Measurements from ENCODE around the gene NSFL1C. TPM values are rescaled to one million over a fixed set of nuclear protein-coding genes. Genes with fewer than 3 reads are reported as not detected.
A peak's percentile ranks its signal among the peaks of the same experiment; 100 is the strongest.

The NSFL1C gene
- total RNA-seq, 2 donors from 2014 or later, result 29.2 to 51.5 TPM

DNA sequence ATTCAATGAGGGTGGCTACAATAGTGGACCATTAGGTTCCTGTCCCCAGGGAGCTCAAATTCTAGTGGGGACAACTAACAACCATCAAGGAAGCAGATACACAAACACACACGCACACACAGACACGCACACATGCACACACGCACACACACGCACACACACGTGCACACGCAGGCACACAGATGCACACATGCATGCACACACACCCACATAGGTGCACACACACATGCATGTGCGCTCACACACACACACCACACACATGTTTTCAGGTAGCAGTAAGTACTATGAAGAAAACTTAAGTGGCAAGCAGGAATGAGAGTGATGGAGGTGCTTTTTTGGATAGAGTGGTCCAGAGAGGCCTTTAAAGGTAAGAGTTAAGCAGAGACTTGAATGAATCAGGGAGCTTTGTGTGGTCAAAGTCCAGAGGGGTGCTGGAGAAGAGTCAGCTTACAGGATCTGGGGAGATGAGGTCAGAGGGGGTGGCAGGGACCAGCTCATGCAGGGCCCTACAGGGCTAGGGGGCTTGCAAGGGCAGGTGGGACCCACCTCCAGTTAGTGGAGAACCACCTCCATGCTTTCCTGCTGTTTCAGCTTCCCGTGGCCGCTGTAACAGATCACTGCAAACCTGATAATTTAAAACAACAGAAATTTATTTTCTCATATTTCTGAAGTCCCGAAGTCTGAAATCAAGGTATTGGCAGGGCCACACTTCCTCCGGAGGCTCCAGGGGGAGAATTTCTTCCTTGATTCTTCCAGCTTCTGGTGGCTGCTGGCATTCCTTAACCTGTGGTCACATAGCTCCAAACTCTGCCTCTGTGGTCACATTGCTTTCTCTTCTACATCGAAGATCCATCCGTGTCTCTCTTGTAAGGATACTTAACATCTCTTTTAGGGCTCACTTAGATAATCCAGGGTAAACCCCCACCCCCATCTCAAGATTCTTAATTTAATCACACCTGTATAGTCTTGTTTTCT, 6.9 kb upstream of the NSFL1C start:
- no peak overlapping the region for H3K4me3 Mint-ChIP-seq
- no peak for ATAC-seq (replicated peaks)
- H3K27ac Mint-ChIP-seq, result no peak overlapping the region
- no peaks in the 10 kb centered on the region for H3K36me3 Mint-ChIP-seq (ENCODE audit: low read depth)
- H3K4me1 Mint-ChIP-seq, result no peaks in the 10 kb centered on the region
- peaks cover 13% of the 10 kb centered on the region for H3K27me3 Mint-ChIP-seq
- no peaks in the 10 kb centered on the region for H3K9me3 Mint-ChIP-seq

- peaks cover 7% of the 10 kb centered on the region for H3K27me3 Mint-ChIP-seq
- no peak for ATAC-seq (replicated peaks)
- H3K9me3 Mint-ChIP-seq, result no peaks in the 10 kb centered on the region
- no peaks in the 10 kb centered on the region for H3K36me3 Mint-ChIP-seq (ENCODE audit: low read depth)
- H3K27ac Mint-ChIP-seq, result no peak overlapping the region
- peaks cover 6% of the 10 kb centered on the region for H3K4me1 Mint-ChIP-seq
- no peak overlapping the region for H3K4me3 Mint-ChIP-seq
These were observed 6.1 kb upstream of the NSFL1C start for GRCh38 chr20:1472556-1473245.

GRCh38 chr20:1471242-1471641, 4.6 kb upstream of the NSFL1C start:
- H3K27ac Mint-ChIP-seq, result no peak overlapping the region
- no peak for ATAC-seq (replicated peaks)
- H3K4me1 Mint-ChIP-seq, result peaks cover 11% of the 10 kb centered on the region
- no peaks in the 10 kb centered on the region for H3K9me3 Mint-ChIP-seq
- H3K27me3 Mint-ChIP-seq, result peaks cover 6% of the 10 kb centered on the region
- H3K4me3 Mint-ChIP-seq, result no peak overlapping the region
- H3K36me3 Mint-ChIP-seq (ENCODE audit: low read depth), result no peaks in the 10 kb centered on the region

DNA sequence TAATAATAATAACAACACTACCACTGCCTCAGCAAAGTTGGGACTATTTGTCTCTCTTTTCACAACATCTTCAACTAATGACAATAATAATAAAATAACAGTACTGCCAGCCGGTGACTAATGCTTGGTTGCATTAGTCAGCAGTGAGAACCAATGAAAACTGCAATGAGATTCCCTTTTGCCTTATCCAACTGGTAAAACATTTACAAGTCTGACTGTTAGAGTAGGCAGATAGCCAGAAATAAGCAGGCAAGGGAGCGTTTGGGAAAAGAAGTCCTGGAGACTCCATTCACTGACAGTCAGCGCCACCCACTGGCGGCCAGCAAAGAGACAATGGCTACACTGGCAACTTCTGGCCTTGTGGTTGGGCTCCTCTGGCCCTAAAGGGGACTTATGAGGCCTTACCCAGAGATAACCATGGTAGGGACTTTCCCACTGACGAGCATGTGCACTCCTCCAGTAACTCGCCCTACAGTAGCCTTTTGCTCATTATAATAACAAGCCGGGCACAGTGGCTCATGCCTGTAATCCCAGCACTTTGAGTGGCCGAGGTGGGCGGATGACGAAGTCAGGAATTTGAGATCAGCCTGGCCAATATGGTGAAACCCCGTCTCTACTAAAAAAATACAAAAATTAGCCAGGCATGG, 3.4 kb upstream of the NSFL1C start:
- Mint-ChIP-seq H3K4me3 (no peak overlapping the region), H3K9me3 (no peaks in the 10 kb centered on the region), H3K27ac (no peak overlapping the region), H3K27me3 (peaks cover 6% of the 10 kb centered on the region), H3K4me1 (peaks cover 20% of the 10 kb centered on the region), H3K36me3 (ENCODE audit: low read depth) (no peaks in the 10 kb centered on the region)
- peak; percentile 8 for ATAC-seq (replicated peaks)

- H3K27me3 Mint-ChIP-seq, result peaks cover 6% of the 10 kb centered on the region
- no peak for ATAC-seq (replicated peaks)
- peaks cover 27% of the 10 kb centered on the region for H3K4me1 Mint-ChIP-seq
- peaks cover 6% of the 10 kb centered on the region for H3K36me3 Mint-ChIP-seq (ENCODE audit: low read depth)
- H3K27ac Mint-ChIP-seq, result no peak overlapping the region
- no peaks in the 10 kb centered on the region for H3K9me3 Mint-ChIP-seq
- H3K4me3 Mint-ChIP-seq, result no peak overlapping the region
These were observed 2.8 kb upstream of the NSFL1C start for GRCh38 chr20:1469306-1469905.

DNA sequence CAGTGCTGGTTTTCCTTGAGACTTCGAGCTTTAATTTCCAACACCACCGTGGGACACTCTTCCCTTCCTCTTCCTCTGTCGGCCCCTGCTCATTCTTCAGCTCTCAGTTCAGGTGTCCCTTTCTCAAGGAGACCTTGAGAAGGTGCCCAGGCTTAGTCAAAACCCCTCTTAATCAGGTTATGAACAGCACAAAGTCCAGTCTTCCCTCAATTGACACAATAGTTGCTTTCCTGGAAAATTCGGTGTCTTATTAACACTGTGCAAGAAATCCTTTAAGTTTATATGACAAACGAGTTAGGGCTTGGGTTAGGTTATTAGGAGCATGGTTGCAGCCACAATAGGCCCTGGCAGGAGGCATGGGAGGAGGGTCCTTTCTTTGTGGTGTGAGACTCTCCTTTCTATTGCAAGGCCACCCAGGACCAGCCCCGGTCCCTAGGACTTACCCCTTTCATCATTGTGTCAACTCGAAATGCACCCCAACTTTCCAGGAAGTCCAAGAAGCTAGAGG, 1.5 kb upstream of the NSFL1C start:
- Mint-ChIP-seq H3K9me3 (no peaks in the 10 kb centered on the region), H3K4me3 (peak overlapping the region; percentile 90), H3K27ac (no peak overlapping the region), H3K4me1 (peaks cover 36% of the 10 kb centered on the region), H3K36me3 (ENCODE audit: low read depth) (peaks cover 18% of the 10 kb centered on the region), H3K27me3 (peaks cover 3% of the 10 kb centered on the region)
- no peak for ATAC-seq (replicated peaks)

DNA sequence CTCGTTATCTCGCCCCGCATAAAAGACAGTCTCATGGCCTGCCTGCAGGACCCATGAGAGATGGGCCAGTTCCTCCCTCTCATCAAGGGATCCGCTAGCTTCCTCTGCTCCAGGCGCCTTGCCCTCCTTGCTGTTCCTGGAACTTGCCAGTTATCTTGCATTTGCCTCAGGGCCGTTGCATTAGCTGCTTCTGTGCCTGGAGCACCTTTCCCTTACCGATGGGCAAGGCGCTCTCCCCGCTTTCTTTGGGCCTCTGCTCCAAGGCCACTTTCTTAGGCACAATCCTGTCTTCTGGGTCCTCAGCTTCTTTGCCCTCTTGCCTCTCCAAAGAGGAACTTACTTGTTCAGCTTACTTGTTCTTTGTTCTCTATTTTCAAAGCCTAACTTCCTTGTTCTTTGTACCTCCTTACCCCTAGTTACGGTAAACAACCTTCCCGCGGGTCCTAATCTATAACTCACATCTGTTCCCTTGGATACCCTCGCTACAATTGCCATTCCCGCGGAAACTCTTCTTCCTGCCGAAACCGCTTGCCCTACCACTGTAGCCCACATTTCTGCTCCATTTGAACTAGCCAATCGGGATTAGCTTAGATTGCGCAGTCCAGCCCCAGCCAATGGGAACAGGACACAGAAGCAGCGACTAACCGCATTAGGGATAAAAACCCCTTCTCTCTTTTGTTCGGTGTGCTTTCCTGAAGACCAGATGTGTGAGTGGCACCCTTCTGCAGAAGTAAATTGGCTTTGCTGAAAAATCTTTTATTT, 887 bp upstream of the NSFL1C start:
- Mint-ChIP-seq H3K4me3 (peak overlapping the region; percentile 90), H3K27me3 (peaks cover 3% of the 10 kb centered on the region), H3K9me3 (no peaks in the 10 kb centered on the region), H3K27ac (peak overlapping the region; percentile 53), H3K4me1 (peaks cover 40% of the 10 kb centered on the region), H3K36me3 (ENCODE audit: low read depth) (peaks cover 22% of the 10 kb centered on the region)
- no peak for ATAC-seq (replicated peaks)

GRCh38 chr20:1467082-1467354, 369 bp upstream of the NSFL1C start:
- H3K9me3 Mint-ChIP-seq, result no peaks in the 10 kb centered on the region
- H3K27me3 Mint-ChIP-seq, result peaks cover 3% of the 10 kb centered on the region
- H3K4me1 Mint-ChIP-seq, result peaks cover 40% of the 10 kb centered on the region
- H3K36me3 Mint-ChIP-seq (ENCODE audit: low read depth), result peaks cover 26% of the 10 kb centered on the region
- peak overlapping the region; percentile 90 for H3K4me3 Mint-ChIP-seq
- no peak for ATAC-seq (replicated peaks)
- peak overlapping the region; percentile 53 for H3K27ac Mint-ChIP-seq

- peak overlapping the region; percentile 85 for H3K27ac Mint-ChIP-seq
- H3K27me3 Mint-ChIP-seq, result peaks cover under 1% of the 10 kb centered on the region
- peaks cover 40% of the 10 kb centered on the region for H3K36me3 Mint-ChIP-seq (ENCODE audit: low read depth)
- H3K4me3 Mint-ChIP-seq, result peak overlapping the region; percentile 90
- H3K9me3 Mint-ChIP-seq, result no peaks in the 10 kb centered on the region
- peaks cover 44% of the 10 kb centered on the region for H3K4me1 Mint-ChIP-seq
- no peak for ATAC-seq (replicated peaks)
These were observed 1.0 kb downstream of the NSFL1C start for GRCh38 chr20:1465470-1466210.

GRCh38 chr20:1463971-1464570, 2.6 kb downstream of the NSFL1C start:
- peaks cover 56% of the 10 kb centered on the region for H3K36me3 Mint-ChIP-seq (ENCODE audit: low read depth)
- H3K9me3 Mint-ChIP-seq, result no peaks in the 10 kb centered on the region
- H3K4me1 Mint-ChIP-seq, result peaks cover 44% of the 10 kb centered on the region
- ATAC-seq (replicated peaks), result peak; percentile 50
- no peaks in the 10 kb centered on the region for H3K27me3 Mint-ChIP-seq
- H3K27ac Mint-ChIP-seq, result peak overlapping the region; percentile 65
- peak overlapping the region; percentile 90 for H3K4me3 Mint-ChIP-seq

GRCh38 chr20:1462834-1463233, 3.8 kb downstream of the NSFL1C start:
- Mint-ChIP-seq H3K27me3 (no peaks in the 10 kb centered on the region), H3K27ac (no peak overlapping the region), H3K4me1 (peaks cover 40% of the 10 kb centered on the region), H3K9me3 (no peaks in the 10 kb centered on the region), H3K36me3 (ENCODE audit: low read depth) (peaks cover 68% of the 10 kb centered on the region), H3K4me3 (no peak overlapping the region)
- ATAC-seq (replicated peaks), result no peak

DNA sequence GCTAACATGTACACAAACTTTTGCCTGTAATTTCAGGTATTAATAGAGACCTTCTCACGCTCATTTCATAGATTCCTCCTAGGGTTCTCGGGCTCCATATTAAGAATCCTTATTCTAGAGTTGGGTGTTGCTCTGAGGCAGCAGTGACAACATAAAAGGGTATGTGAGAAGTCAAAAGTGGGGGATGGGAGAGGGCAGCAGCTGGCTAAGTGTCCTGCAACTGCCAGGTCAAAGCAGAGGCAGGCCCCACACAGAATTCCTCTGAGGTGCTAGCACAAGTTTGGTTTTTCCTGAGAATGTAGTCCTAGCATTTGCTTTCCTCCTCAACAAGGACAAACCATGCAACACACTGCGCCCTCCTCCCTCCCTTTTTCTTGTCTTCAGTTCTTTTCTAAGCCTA, 4.6 kb downstream of the NSFL1C start:
- Mint-ChIP-seq H3K36me3 (ENCODE audit: low read depth) (peaks cover 76% of the 10 kb centered on the region), H3K27ac (no peak overlapping the region)

DNA sequence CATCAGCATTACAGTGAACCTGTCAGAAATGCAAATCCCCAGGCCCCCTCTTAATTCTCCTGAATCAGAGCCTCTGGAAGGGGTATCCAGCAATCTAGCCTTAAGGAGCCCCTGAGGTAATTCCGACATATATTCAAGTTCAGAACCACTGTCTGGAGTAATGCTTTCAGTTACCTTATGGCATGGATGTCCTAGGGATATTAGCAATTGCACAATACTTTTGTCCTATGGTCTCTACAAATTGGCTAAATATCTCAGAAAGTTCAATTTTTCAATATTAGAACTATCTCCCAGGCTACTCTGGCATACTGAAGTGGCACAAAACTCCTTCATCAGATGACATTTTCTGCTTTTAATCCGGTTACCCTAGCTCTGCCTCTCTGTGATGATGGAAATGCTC, 6.4 kb downstream of the NSFL1C start:
- Mint-ChIP-seq H3K4me3 (no peak overlapping the region), H3K27me3 (no peaks in the 10 kb centered on the region), H3K4me1 (peaks cover 26% of the 10 kb centered on the region), H3K36me3 (ENCODE audit: low read depth) (peaks cover 93% of the 10 kb centered on the region), H3K27ac (peak overlapping the region; percentile 1), H3K9me3 (no peaks in the 10 kb centered on the region)
- no peak for ATAC-seq (replicated peaks)

More for the DNA sequence above, 4.6 kb downstream of the NSFL1C start:
- Mint-ChIP-seq H3K9me3 (no peaks in the 10 kb centered on the region), H3K4me3 (no peak overlapping the region), H3K4me1 (peaks cover 33% of the 10 kb centered on the region), H3K27me3 (no peaks in the 10 kb centered on the region)
- no peak for ATAC-seq (replicated peaks)

All from activated T-helper 17 cell treated with anti-CD3 and anti-CD28 coated beads, Interleukin-2, amount 50 U/mL, for 72 hours (primary cell).